Left lobe of liver (tissue), 2 donors: Measurements from ENCODE around the gene TMC5. TPM values are rescaled to one million over a fixed set of nuclear protein-coding genes. Genes with fewer than 3 reads are reported as not detected.
A peak's percentile ranks its signal among the peaks of the same experiment; 100 is the strongest.

ENCODE experiments used
- ATAC-seq: fragments of 200-7000 bp; cut with Tn5 transposase; one replicate; pipeline ENCODE4 v1.9.1; 2020; ENCODE audit warnings: mild to moderate bottlenecking, moderate library complexity
- DNase-seq: peaks from one replicate; pipeline ENCODE4 v3.0.0-alpha.2; 2020; ENCODE audit warnings: low spot score
- total RNA-seq: library from RNA; stranded (reverse); gene quantifications from one replicate; pipeline ENCODE4 v1.2.1, GENCODE V29; 2021
- donor health status: DM: no; HTN: no; CAD: no; lungs with moderate emphysema.
- donor health status: DM: no; HTN: yes; CAD: no.

Gene TMC5
- total RNA-seq, 1 donor from 2014 or later = 0.15 TPM

DNA sequence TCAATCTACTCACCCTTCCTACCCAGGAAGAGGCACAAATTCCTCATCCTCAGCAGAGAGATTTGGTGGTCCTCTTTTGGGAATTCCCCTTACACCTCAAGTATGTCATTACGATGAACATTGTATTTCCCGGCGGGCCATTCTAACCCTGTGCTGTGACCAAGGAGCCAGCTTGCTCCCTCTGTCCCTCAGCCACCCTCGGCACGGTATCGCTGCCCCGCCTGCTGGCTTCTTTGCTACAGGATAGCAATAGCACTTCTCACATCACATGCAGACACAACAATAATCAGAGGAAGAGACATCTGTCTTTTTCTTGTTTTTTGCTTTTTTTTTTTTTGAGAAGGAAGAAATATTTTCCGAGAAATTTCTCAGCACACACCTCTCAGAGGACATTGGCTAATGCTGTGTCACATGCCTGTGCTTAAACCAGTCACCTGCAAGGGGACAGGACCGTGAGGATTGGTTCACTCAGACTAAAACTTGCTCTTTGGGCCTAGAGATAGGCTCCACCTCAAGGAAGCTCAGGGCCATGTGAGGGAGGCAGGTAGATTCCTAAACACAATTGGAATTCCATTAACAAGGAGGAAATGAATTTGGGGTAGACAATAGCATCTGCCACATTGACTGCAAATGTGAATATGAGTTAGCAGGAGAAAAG lies 41.2 kb downstream of the TMC5 start:
- DNase-seq (no peak), ATAC-seq (no peak)

DNA sequence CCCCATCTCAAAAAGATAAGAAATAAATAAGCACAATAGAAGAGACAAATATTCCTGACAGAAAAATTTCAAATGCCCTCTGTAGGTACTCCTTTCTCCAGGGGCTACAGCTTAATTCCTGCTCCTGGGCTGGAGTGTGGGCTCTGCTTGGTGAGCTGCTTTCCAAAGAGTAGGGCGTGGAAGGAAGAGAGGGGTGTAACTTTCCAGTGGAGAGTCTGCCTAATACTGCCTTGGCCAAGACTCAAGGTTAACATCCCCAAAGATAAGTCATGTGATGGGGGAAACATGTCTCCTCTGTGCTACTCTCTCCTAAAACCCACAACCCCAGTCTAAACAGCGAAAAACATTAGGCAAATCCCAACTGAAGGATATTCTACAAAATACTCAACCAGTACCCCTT lies 42.7 kb downstream of the TMC5 start:
- ATAC-seq = no peak
- no peak for DNase-seq

DNA sequence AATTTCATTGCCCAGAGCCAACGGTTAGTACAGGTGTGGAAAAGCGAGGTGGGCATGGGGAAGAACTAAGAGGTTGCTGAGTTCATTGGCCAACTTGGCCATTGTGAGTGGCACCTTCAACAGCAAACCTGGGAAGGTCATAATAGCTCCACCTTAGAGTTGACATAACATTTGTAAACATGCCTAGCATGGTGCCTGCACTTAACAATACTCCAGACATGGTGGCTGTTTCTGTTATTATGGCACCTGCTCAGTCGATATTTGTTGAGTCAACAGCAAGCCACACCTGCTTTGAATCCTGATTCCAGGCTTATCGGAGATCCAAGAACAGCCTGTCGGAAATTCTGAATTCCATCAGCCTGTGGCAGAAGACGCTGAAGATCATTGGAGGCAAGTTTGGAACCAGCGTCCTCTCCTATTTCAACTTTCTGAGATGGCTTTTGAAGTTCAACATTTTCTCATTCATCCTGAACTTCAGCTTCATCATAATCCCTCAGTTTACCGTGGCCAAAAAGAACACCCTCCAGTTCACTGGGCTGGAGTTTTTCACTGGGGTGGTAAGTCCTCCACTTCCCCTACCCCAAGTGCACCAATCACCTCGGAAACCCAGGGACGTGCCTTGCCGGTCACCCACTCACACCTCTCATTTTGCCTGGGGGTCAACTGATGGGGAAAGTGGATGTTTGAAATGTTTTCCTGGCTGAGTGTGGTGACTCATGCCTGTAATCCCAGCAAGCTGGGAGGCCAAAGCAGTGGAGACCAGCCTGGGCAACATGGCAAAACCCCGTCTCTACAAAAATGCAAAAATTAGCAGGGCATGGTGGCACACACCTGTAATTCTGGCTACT lies 46.0 kb downstream of the TMC5 start:
- ATAC-seq = no peak

DNA sequence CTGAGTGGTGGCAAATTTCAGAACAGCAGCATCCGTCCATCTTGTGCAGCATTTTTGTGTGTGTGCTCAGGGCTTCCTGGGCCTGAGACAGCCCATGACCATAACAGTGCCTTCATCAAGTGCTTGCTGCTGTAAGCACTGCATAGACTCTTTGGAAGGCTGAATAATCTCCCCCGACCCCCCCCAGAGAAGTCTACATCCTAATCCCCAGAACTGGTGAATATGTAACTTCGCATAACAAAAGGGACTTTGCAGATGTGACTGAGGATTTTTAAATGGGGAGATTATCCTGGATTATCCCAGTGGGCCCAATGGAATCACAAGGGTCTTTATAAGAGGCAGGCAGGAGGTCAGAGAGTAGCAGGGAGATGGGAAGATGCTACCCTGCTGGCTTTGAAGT lies 50.6 kb downstream of the TMC5 start:
- DNase-seq = no peak
- ATAC-seq = no peak

More for the DNA sequence above, 46.0 kb downstream of the TMC5 start:
- no peak for DNase-seq

DNA sequence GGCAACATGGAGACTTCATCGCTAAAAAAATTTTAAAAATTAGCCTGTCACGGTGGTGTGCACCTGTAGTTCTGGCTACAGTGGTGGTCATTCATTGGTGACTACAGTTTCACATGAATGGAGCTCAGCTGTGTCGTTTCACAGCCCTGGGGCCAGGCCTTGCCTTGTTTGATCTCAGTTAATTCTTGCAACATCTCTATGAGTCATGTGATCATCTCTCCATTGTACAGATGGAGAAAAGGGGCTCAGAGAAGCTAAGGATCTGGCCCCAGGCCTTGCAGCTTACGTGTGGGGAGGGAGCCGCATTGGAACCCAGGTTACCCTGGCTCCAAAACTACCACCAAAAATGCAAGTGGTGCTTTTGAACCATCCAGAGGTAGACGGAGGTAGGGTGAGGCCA lies 54.8 kb downstream of the TMC5 start:
- no peak for ATAC-seq
- DNase-seq = no peak

DNA sequence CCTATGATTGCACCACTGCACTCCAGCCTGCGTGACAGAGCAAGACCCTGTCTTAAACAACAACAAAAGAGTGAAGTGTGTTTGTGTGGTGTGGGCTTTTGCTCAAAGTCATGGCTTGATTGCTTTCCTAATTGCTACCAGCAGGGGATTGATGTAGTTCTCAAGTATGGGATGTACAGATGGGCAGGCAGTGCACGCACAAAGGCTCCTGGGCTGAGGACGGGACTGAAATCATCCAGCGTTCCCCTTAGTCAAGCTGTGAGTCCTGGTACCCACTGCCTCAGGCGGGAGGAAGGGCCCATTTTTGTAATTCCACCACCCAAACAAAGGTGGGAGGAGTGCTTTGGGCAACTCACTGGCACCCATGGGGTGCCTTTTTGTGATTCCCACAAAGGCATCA lies 56.9 kb downstream of the TMC5 start:
- DNase-seq (no peak), ATAC-seq (no peak)

DNA sequence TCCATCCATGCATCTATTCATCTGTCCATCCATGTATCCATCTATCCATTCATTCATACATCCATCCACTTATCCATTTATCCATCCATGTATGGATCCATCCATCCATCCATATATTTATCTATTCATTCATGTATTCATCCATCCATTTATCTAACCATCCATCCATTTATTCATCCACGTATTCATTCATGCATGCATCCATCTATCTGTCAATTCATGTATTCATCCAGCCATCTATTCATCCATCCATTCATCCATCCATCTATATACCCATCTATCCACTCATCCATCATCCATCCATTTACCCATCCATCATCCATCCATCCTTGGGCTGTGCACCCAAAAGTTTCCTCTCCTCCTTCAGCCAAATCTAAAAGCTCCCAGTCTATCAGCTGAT lies 60.8 kb downstream of the TMC5 start:
- no peak for ATAC-seq
- no peak for DNase-seq

DNA sequence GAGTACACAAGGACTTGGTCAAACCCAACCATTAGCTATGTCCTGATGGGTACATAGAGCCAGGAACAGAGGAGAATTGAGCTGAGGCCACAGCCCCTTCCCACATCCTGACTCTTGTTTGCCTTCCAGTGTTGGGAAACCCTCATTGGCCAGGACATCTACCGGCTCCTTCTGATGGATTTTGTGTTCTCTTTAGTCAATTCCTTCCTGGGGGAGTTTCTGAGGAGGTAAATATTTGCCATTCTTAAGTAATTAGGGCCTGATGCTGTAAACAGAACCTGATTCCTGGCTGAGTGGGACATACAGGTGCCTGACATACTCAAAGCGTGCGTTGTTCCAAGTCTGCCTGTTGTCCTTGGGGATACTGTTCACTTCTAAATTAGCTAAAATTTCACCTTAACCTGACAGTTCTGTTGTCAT lies 61.6 kb downstream of the TMC5 start:
- DNase-seq = no peak
- no peak for ATAC-seq

DNA sequence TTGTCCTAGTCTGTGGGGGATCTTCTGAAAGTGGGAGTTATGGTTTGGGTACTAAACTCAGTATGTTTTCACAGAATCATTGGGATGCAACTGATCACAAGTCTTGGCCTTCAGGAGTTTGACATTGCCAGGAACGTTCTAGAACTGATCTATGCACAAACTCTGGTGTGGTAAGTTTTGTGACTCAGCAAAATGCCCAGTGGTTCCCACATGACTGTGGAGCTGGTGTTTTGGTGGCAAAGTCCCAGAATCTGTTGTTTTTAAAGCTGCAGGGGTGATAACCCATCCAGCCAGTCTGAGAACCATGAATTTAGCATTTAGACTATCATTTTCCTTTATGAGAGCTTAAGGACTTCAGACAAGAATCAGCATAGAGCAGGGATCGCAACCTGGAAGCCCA lies 63.6 kb downstream of the TMC5 start:
- ATAC-seq = no peak
- no peak for DNase-seq

DNA sequence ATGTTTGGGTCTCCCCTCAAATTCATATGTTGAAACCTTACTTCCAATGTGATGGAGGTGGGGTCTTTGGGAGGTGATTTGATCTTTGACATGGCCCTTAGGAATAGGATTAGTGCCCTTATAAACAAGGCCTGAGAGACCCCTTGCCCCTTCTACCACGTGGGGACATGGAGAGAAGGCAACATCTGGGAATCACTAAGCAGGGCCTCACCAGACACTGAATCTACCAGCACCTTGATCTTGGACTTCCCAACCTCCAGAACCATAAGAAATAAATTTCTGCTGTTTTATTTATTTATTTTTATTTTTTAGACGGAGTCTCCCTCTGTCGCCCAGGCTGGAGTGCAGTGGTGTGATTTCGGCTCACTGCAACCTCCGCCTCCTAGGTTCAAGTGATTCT lies 64.1 kb downstream of the TMC5 start:
- DNase-seq (no peak), ATAC-seq (no peak)

DNA sequence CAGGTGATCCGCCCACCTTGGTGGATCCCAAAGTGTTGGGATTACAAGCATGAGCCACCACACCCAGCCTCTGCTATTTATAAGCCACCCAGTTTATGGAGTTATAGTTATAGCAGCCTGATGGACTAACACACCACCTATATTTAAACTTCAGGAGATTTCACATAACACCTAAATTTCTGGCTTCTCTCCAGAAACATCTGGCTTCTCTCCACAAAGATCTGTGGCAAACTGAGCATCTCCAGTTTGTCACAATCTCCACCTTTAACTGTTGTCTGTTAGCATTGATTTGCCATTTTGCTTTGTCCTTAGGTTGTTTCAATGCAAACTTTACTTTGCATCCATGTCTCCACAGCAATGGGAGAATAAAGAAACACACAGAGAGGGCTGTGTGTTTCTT lies 64.6 kb downstream of the TMC5 start:
- DNase-seq = no peak
- no peak for ATAC-seq

DNA sequence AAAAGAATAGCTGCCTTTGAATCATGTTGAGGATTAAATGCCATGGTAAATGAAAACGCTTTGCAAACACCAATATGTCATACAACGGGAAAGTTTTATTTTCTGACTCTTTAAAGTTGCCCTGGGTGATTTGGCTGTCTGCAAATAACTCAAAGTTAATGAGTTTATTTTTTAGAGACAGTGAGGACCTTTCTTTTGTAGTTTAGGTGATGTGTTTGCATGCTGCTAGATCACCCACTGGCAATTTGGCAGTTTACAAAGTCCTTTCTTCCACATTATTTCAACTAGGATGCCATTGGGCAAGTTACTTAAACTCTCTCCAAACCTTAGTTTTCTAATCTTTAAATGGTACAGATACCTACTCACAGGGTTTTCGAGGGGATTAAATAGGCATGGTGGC lies 66.4 kb downstream of the TMC5 start:
- DNase-seq (no peak), ATAC-seq (no peak)

DNA sequence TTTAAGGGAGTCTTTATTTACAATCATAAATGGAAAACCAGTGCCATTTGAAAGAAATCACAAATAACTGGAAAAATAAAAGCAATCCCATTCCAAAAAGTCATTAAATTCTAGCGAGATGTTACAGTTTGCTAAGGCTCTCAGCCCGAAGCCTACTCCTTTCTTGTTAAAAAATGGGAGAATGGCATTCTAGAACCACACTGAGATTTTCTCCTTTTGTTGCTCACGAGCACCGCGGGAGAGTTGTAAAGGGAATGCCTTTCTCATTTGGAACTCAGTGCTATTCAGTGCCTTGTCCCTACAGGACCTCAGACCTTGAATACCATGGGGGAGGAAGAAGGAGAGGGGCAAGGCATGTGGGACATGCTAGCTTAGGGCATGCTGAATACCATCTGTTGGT lies 67.9 kb downstream of the TMC5 start:
- ATAC-seq = no peak
- no peak for DNase-seq

DNA sequence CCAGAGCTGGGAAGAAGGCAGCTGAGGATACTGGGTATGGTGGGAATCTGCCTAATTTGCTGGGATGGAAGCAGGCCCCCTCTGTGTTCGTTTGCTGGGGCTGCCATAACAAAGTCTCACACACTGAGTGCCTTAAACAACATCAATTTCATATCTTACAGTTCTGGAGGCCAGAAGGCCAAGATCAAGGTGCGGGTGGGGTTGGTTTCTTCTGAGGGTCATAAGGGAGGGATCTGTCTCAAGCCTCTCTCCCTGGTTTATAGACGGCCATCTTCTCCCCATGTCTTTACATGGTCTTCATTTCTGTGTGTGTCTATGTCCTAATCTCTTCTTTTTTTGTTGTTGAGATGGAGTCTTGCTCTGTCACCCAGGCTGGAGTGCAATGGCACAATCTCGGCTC lies 68.4 kb downstream of the TMC5 start:
- ATAC-seq (no peak), DNase-seq (no peak)

DNA sequence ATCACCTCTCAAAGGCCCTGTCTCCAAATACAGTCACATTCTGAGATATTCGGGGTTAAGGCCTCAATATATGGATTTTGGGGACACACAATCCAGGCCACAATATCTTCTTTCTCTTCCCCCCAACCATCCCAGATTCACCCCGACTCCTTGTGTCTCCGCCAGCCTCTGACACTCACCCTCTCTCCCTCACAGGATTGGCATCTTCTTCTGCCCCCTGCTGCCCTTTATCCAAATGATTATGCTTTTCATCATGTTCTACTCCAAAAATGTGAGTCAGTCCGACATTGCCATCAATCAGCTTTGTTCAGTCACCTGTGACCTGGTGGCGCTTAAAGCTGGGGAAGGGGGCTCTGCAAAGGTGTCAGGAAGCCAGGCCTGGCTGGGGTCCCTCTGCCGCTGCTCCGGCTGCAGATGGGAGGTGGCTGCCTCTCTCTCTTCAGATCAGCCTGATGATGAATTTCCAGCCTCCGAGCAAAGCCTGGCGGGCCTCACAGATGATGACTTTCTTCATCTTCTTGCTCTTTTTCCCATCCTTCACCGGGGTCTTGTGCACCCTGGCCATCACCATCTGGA lies 69.2 kb downstream of the TMC5 start:
- DNase-seq (no peak), ATAC-seq (no peak)

DNA sequence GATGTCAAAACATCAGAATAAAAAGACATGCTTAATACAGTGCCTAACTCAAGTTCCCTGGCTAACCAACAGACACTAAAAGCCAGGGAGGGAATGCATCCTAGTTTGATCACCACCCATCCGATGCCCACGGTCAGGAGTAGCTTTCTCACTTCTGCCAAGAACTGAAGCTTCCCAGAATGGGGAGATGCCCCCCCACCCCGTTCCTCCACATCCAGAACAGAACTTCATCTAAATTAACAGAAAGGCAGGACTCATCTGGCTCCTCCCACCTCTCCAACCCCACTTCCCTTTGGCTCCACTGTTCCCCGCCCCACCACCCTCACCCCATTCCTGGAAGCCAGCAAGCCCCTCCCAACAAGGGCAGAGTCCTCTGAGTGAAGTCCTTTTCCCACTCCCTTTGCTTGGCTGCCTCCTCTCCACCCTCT lies 70.5 kb downstream of the TMC5 start:
- ATAC-seq (peak; percentile 39), DNase-seq (peak; percentile 24)

DNA sequence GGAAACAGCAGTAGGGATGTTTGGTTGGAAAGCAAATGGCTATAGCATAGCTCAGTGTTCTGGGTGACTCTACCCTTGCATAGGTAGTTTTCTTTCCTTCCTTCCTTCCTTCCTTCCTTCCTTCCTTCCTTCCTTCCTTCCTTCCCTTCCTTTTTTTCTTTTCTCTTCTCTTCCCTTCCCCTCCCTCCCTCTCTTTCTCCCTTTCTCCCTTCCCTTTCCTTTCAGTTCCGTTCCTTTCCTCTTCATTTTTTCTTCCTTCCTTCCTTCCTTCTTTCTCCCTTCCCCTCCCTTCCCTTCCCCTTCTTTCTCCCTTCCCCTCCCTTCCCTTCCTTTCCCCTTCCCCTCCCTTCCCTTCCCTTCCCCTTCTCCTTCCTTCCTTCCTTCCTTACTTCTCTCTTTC lies 72.9 kb downstream of the TMC5 start:
- DNase-seq (no peak), ATAC-seq (no peak)

DNA sequence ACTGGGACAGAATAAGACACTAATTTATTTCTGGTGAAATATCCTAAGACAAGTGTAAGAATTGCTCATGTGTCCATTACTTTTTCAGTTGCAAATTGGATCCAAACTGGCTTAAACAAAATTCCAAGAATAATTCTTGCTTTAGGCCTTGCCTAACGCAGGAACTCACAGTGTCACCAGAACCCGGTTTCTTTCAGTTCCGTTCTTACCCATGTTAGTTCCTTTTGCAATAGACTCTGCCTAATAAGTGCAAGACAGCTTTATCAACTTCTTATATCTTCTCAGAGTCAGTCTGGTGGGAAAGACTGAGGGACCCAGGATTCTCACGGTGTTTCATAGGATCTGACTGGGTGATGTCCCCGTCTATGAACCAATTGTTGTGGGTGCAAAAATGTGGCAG lies 79.5 kb downstream of the TMC5 start:
- no peak for DNase-seq
- ATAC-seq = no peak

DNA sequence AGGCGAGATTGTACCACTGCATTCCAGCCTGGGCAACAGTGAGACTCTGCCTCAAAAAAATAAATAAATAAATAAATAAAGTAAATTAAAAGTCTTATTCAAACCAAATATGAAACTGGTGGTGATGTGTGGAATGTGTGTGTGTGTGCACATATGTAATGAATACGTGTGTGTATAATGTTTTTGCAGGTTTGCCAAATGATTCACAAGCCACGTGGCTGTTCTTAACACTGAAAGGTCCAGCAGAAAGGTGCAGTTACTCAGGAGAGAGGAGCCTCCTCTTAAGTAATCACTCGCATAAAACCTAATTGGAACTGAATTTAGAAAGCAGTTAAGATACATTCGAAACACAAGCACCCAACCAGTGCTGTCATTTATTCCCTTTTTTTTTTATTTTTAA lies 81.3 kb downstream of the TMC5 start:
- no peak for ATAC-seq
- no peak for DNase-seq

DNA sequence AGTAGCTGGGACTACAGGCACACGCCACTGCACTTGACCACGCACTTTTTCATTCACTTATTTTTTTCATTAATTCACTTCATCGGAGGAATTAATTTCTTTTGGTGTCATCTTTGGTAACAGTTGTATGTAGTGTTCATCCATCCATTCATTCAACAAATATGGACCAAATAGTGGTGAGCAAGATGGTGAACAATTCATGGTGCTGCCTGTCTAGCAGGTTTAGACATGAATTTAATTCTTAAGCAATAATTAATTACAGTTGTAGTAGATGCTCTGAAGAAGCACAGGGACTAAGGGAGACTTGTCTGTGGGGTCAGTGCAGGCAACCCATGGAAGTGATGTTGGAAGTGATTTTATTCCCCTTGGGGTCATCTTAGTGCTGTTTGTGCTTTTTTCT lies 81.8 kb downstream of the TMC5 start:
- ATAC-seq (no peak), DNase-seq (no peak)

DNA sequence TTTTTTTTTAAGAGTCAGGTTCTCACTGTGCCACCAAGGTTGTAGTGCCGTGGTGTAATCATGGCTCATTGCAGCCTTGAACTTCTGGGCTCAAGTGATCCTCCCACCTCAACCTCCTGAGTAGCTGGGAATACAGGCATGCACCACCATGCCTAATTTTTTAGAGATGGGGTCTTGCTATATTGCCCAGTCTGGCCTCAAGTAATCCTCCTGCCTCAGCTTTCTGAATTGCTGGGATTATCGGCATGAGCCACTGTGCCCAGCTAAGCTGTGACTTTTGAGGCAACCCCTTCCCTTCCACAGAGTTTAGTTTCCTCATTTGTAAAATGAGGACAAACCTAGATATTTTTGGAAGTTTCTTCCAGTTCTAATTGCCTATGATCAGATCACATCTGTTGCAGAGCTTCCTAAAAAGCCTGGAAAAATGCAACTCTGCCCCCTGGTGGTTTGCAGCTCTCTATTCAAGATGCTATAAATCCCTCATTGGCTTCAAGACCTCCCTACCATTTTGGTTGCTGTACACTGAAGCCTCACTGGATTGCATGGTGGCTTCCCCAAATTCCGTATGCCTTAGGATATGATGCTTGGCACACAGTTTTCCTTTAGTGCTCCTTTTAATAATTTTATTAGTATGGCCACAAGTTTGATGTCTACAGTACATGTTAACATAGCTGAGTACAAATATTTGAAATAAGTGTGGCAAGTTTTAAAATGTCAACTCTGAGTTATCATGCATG lies 84.9 kb downstream of the TMC5 start:
- ATAC-seq = peak; percentile 93
- DNase-seq = peak; percentile 73
